K562 (cell line): ENCODE measurements around the gene CREB3L2. TPM values are rescaled to one million over a fixed set of nuclear protein-coding genes. Genes with fewer than 3 reads are reported as not detected.
A peak's percentile ranks its signal among the peaks of the same experiment; 100 is the strongest.

Experiments used
- BRD4 ChIP-seq: fragments of 200-600 bp; sonication (generic); IDR thresholded peaks from 2 replicates; pipeline ENCODE4 v1.6.1; 2017; ENCODE audit warnings: inconsistent platforms
- FOXA3 ChIP-seq, 2 experiments: fragments of 450-650 bp in 1 of 2; sonication (generic) in 1 of 2; formaldehyde crosslinking; IDR thresholded peaks in 1 of 2; conservative IDR thresholded peaks in 1 of 2; 2 replicates each; pipeline versions ENCODE4 v1.4.0 to v1.8.0; 2020 to 2022; ENCODE audit warnings: mild to moderate bottlenecking in 2 of 2, missing genetic modification reagents in 1 of 2
- FOXJ2 ChIP-seq: fragments of 200-800 bp; sonication (Bioruptor generic); IDR thresholded peaks from 2 replicates; pipeline ENCODE4 v1.6.1; 2016; ENCODE audit warnings: missing genetic modification characterization, missing compliant biosample characterization
- GTF2A2 ChIP-seq: IDR thresholded peaks from 2 replicates; pipeline ENCODE4 v1.6.1; 2016; ENCODE audit warnings: mild to moderate bottlenecking, missing genetic modification characterization, missing compliant biosample characterization
- HDAC2 ChIP-seq: fragments of 450-650 bp; IDR thresholded peaks from 2 replicates; pipeline ENCODE4 v1.6.1; 2016; ENCODE audit warnings: mild to moderate bottlenecking
- PCBP1 ChIP-seq: fragments of 200-400 bp; formaldehyde crosslinking; IDR thresholded peaks from 2 replicates; pipeline ENCODE4 v1.6.1; 2018; ENCODE audit warnings: mild to moderate bottlenecking, low read depth, low read length; ENCODE audit not compliant: poor library complexity, severe bottlenecking
- POLR3G ChIP-seq: IDR thresholded peaks from 2 replicates; pipeline ENCODE4 v1.6.1; 2011; ENCODE audit not compliant: insufficient read length, insufficient replicate concordance; ENCODE audit errors: extremely low read depth
- PRPF4 ChIP-seq: fragments of 200-400 bp; formaldehyde crosslinking; IDR thresholded peaks from one replicate; pipeline ENCODE4 v1.6.1; 2017; ENCODE audit warnings: low read length, low read depth, mild to moderate bottlenecking; ENCODE audit not compliant: insufficient read depth, poor library complexity, severe bottlenecking
- PTRF ChIP-seq: fragments of 450-650 bp; IDR thresholded peaks from 2 replicates; pipeline ENCODE4 v1.6.1; 2016; ENCODE audit warnings: mild to moderate bottlenecking, missing genetic modification characterization, missing compliant biosample characterization
- TAF1 ChIP-seq: IDR thresholded peaks from 2 replicates; pipeline ENCODE4 v1.6.1; 2011; ENCODE audit warnings: mild to moderate bottlenecking, low read length, moderate library complexity; ENCODE audit not compliant: insufficient read depth, control insufficient read depth, severe bottlenecking; ENCODE audit errors: extremely low read depth
- TCF7 ChIP-seq: sonication (generic); IDR thresholded peaks from 2 replicates; pipeline ENCODE4 v1.6.1; 2016; ENCODE audit warnings: antibody characterized with exemption, borderline replicate concordance
- ZNF124 ChIP-seq: sonication (generic); formaldehyde crosslinking; IDR thresholded peaks from 2 replicates; pipeline ENCODE4 v1.8.1; 2022; ENCODE audit warnings: missing genetic modification reagents
- ZNF23 ChIP-seq: fragments of 250-450 bp; sonication (Bioruptor Pico); IDR thresholded peaks from 2 replicates; pipeline ENCODE4 v1.4.0; 2020; ENCODE audit warnings: mild to moderate bottlenecking
- ZZZ3 ChIP-seq: fragments of 450-650 bp; IDR thresholded peaks from 2 replicates; pipeline ENCODE4 v1.6.1; 2016; ENCODE audit warnings: antibody characterized with exemption, mild to moderate bottlenecking, moderate library complexity
- polyA plus RNA-seq, 8 experiments: library from polyadenylated mRNA; depleted of rRNA in 4 of 8; stranded (reverse) in 5 of 8; unstranded in 3 of 8; fragments of >200 nt; fragmentation: Nextera tagmentation in 2 of 8; fragmentation: Illumina TruSeq in 1 of 8; extraction: Ambion mirVana in 2 of 8; extraction: Trizol in 1 of 8; gene quantifications; 2 replicates each; pipeline versions ENCODE4 v1.2.1 to v1.2.3, GENCODE V29; 2011 to 2014; ENCODE audit warnings: inconsistent platforms in 1 of 8, missing spikeins in 1 of 8
- total RNA-seq, 7 experiments: library from RNA; depleted of rRNA in 6 of 7; stranded (reverse); fragments of >200 nt in 6 of 7; fragmentation: Illumina TruSeq in 2 of 7; extraction: Trizol in 2 of 7; gene quantifications; 2 replicates each; pipeline versions ENCODE4 v1.2.1 to v1.2.3, GENCODE V29; 2011 to 2021; ENCODE audit warnings: low replicate concordance in 1 of 7
- TF ChIP-seq, protein P1 (sequence below): fragments of 250-450 bp; sonication (Bioruptor Pico); IDR thresholded peaks from 2 replicates; pipeline ENCODE4 v1.4.0; 2020
- TF ChIP-seq, protein P2 (sequence below): sonication (generic); formaldehyde crosslinking; IDR thresholded peaks from 2 replicates; pipeline ENCODE4 v1.8.0; 2022; ENCODE audit warnings: missing genetic modification reagents, mild to moderate bottlenecking, borderline replicate concordance
- TF ChIP-seq, protein P3 (sequence below): fragments of 450-650 bp; IDR thresholded peaks from 2 replicates; pipeline ENCODE4 v1.6.1; 2016; ENCODE audit warnings: low read depth, mild to moderate bottlenecking, moderate library complexity

CREB3L2 gene
- total and polyA plus RNA-seq, 9 of the 15 experiments (the other 6 are each of a cell fraction or from before 2014, with no cell fraction given), result 7.1 to 45.6 (median 15.8) TPM

DNA sequence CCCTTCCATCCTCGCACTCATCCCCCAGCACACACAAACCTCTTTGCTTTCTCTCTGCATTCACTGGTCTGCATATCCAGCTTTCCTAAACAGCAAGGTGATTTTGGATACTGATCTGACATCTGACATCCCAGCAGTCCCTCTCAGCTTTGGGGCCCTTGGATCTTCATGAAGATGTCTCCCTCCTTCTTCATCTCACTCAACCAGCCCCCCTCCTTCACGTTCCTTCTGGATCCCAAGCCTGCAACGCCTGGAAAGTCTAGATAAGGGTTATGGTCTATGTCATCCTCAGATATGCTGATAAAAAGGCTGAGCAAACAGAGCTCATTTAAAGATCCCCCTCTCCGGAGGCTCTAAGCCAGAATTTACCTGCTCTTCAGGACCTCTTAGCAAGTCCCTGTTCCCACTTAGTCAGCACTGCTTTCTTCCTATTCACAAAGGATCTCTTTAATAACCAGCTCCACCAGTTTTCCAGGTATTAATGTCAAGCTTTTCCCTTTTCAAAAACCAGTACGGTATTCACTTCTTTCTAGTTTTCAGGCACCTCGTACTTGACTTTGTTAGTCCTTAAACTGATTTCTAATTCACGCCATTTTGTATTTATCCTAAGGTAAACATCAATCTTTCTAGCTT lies 38.9 kb downstream of the CREB3L2 start (continued):
- TF ChIP-seq, protein P1, sequence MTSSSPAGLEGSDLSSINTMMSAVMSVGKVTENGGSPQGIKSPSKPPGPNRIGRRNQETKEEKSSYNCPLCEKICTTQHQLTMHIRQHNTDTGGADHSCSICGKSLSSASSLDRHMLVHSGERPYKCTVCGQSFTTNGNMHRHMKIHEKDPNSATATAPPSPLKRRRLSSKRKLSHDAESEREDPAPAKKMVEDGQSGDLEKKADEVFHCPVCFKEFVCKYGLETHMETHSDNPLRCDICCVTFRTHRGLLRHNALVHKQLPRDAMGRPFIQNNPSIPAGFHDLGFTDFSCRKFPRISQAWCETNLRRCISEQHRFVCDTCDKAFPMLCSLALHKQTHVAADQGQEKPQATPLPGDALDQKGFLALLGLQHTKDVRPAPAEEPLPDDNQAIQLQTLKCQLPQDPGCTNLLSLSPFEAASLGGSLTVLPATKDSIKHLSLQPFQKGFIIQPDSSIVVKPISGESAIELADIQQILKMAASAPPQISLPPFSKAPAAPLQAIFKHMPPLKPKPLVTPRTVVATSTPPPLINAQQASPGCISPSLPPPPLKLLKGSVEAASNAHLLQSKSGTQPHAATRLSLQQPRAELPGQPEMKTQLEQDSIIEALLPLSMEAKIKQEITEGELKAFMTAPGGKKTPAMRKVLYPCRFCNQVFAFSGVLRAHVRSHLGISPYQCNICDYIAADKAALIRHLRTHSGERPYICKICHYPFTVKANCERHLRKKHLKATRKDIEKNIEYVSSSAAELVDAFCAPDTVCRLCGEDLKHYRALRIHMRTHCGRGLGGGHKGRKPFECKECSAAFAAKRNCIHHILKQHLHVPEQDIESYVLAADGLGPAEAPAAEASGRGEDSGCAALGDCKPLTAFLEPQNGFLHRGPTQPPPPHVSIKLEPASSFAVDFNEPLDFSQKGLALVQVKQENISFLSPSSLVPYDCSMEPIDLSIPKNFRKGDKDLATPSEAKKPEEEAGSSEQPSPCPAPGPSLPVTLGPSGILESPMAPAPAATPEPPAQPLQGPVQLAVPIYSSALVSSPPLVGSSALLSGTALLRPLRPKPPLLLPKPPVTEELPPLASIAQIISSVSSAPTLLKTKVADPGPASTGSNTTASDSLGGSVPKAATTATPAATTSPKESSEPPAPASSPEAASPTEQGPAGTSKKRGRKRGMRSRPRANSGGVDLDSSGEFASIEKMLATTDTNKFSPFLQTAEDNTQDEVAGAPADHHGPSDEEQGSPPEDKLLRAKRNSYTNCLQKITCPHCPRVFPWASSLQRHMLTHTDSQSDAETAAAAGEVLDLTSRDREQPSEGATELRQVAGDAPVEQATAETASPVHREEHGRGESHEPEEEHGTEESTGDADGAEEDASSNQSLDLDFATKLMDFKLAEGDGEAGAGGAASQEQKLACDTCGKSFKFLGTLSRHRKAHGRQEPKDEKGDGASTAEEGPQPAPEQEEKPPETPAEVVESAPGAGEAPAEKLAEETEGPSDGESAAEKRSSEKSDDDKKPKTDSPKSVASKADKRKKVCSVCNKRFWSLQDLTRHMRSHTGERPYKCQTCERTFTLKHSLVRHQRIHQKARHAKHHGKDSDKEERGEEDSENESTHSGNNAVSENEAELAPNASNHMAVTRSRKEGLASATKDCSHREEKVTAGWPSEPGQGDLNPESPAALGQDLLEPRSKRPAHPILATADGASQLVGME, result no peak
- peak; percentile 86 for TF ChIP-seq FOXJ2
- peak; percentile 28 for TF ChIP-seq TAF1
- TF ChIP-seq BRD4, result no peak
- no peak for TF ChIP-seq PTRF (tag)
- TF ChIP-seq TCF7, result no peak
- no peak for TF ChIP-seq ZNF124 (CRISPR knock-in tag)
- peak; percentile 96 for TF ChIP-seq HDAC2
- no peak for TF ChIP-seq ZNF23 (CRISPR knock-in tag)
- TF ChIP-seq, protein P2, sequence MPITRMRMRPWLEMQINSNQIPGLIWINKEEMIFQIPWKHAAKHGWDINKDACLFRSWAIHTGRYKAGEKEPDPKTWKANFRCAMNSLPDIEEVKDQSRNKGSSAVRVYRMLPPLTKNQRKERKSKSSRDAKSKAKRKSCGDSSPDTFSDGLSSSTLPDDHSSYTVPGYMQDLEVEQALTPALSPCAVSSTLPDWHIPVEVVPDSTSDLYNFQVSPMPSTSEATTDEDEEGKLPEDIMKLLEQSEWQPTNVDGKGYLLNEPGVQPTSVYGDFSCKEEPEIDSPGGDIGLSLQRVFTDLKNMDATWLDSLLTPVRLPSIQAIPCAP, result no peak
- TF ChIP-seq GTF2A2, result no peak
- TF ChIP-seq FOXA3 (CRISPR knock-in tag; conservative IDR thresholded peaks at IDR 0.05 in 1 of 2, IDR thresholded peaks at IDR 0.05 in 1 of 2), result peak; percentile 96 to 98
- TF ChIP-seq PCBP1, result no peak
- no peak for TF ChIP-seq POLR3G
- no peak for TF ChIP-seq ZZZ3
- TF ChIP-seq PRPF4, result no peak
- TF ChIP-seq, protein P3, sequence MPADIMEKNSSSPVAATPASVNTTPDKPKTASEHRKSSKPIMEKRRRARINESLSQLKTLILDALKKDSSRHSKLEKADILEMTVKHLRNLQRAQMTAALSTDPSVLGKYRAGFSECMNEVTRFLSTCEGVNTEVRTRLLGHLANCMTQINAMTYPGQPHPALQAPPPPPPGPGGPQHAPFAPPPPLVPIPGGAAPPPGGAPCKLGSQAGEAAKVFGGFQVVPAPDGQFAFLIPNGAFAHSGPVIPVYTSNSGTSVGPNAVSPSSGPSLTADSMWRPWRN, result peak; percentile 76; the same call in 1 of the 2 replicates
